OCI-LY3 (cell line): ENCODE results near the gene BIRC7.

Source experiments
- H2AFZ ChIP-seq: fragments of 200-600, 300-600 bp; shearing (Covaris generic); 2 replicates; pipeline ENCODE4 v1.6.0; 2014; ENCODE audit warnings: antibody characterized with exemption, low read depth, low read length
- H3K27ac ChIP-seq: fragments of 200-600, 300-600 bp; sonication (generic); 2 replicates; pipeline ENCODE4 v1.5.1; 2014; ENCODE audit warnings: mild to moderate bottlenecking, low read length, moderate library complexity, mixed read lengths
- H3K27me3 ChIP-seq: fragments of 200-600, 300-600 bp; sonication (generic); 2 replicates; pipeline ENCODE4 v1.6.1; 2014; ENCODE audit warnings: low read depth, low read length, mixed read lengths
- H3K36me3 ChIP-seq: fragments of 200-600, 300-600 bp; sonication (generic); replicated peaks from 2 replicates; pipeline ENCODE3; 2014; ENCODE audit warnings: low read depth, low read length, mixed read lengths
- H3K4me1 ChIP-seq: fragments of 300-600, 200-600 bp; sonication (generic); 2 replicates; pipeline ENCODE4 v1.6.1; 2014; ENCODE audit warnings: low read length, mixed read lengths
- H3K4me2 ChIP-seq: fragments of 200-600, 300-600 bp; sonication (generic); 2 replicates; pipeline ENCODE4 v1.6.1; 2014; ENCODE audit warnings: low read length, mixed read lengths
- H3K4me3 ChIP-seq: fragments of 300-600, 200-600 bp; sonication (generic); 2 replicates; pipeline ENCODE4 v1.5.1; 2014; ENCODE audit warnings: antibody characterized with exemption, mild to moderate bottlenecking, low read length, moderate library complexity
- H3K79me2 ChIP-seq: fragments of 300-600, 200-600 bp; shearing (Covaris generic); 2 replicates; pipeline ENCODE4 v1.6.1; 2014; ENCODE audit warnings: mild to moderate bottlenecking, low read length, mixed read lengths
- H3K9ac ChIP-seq: fragments of 300-600, 200-600 bp; shearing (Covaris generic); 2 replicates; pipeline ENCODE4 v1.6.0; 2014; ENCODE audit warnings: mild to moderate bottlenecking, low read length, moderate library complexity
- H3K9me3 ChIP-seq: fragments of 200-600, 300-600 bp; shearing (Covaris generic); 2 replicates; pipeline ENCODE4 v1.6.1; 2014; ENCODE audit warnings: low read length, mixed read lengths; ENCODE audit not compliant: insufficient read depth
- H4K20me1 ChIP-seq: fragments of 200-600, 300-600 bp; sonication (generic); 2 replicates; pipeline ENCODE4 v1.6.1; 2016; ENCODE audit warnings: low read length, mixed read lengths; ENCODE audit not compliant: insufficient read depth
- EZH2phosphoT487 ChIP-seq: fragments of 200-600 bp; shearing (Covaris generic); IDR thresholded peaks from 2 replicates; pipeline ENCODE4 v1.6.1; 2018; ENCODE audit warnings: antibody characterized with exemption, mixed run types, low read depth
- TF ChIP-seq, protein P1 (sequence below): fragments of 200-600, 300-600 bp; sonication (generic); IDR thresholded peaks from 2 replicates; pipeline ENCODE4 v1.5.1; 2014; ENCODE audit warnings: antibody characterized with exemption, low read length, low read depth

BIRC7 gene

DNA sequence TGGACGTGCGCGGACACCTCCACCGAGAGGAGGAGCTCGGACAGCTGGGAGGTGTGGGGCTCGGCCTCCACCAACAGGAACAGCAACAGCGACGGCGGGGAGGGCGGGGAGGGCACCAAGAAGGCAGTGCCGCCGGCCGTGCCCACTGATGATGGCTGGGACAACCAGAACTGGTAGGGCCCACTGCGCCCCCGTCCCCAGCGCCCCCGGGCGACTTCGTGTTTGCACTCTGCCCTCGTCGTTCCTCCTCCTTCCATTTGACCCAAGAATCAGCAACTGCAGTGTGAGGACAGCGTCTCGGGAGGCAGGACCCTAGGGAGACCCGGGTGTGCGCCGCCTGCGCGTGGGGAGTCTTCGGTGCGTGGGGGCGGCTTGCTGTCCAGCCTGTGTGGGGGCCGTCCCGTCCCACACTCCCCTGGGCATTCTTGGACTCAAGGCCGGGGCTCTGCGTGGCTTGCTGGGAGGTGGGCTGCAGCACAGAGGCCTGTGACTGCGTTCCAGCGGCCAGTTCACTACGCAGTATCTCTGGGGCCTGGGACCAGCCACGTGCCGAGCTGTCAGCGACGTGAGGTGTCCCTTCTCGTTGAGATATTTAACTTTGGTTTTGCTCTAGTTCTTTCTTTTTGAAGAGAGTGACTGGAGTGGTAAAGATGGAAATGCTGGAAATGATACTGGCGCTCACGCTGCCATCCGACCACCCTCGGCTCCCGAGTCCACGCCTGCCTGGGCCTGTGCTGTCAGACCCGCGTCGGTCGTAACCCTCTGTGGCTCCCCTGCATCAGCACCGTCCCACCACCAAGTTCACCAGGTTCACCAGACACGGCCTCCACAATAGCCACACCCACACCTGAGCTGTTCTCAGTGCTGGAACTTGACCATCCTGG is 52.2 kb downstream of the BIRC7 start:
- Histone ChIP-seq H2AFZ (no peak overlapping the region), H3K4me1 (no peaks in the 10 kb centered on the region), H3K27me3 (no peaks in the 10 kb centered on the region), H3K79me2 (no peaks in the 10 kb centered on the region), H3K9me3 (no peaks in the 10 kb centered on the region), H3K4me2 (no peak overlapping the region), H4K20me1 (no peaks in the 10 kb centered on the region), H3K36me3 (peaks cover 9% of the 10 kb centered on the region), H3K9ac (no peak overlapping the region), H3K4me3 (no peak overlapping the region), H3K27ac (no peak overlapping the region)
- TF ChIP-seq, protein P1, sequence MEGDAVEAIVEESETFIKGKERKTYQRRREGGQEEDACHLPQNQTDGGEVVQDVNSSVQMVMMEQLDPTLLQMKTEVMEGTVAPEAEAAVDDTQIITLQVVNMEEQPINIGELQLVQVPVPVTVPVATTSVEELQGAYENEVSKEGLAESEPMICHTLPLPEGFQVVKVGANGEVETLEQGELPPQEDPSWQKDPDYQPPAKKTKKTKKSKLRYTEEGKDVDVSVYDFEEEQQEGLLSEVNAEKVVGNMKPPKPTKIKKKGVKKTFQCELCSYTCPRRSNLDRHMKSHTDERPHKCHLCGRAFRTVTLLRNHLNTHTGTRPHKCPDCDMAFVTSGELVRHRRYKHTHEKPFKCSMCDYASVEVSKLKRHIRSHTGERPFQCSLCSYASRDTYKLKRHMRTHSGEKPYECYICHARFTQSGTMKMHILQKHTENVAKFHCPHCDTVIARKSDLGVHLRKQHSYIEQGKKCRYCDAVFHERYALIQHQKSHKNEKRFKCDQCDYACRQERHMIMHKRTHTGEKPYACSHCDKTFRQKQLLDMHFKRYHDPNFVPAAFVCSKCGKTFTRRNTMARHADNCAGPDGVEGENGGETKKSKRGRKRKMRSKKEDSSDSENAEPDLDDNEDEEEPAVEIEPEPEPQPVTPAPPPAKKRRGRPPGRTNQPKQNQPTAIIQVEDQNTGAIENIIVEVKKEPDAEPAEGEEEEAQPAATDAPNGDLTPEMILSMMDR = no peak
- TF ChIP-seq EZH2phosphoT487 = no peak

DNA sequence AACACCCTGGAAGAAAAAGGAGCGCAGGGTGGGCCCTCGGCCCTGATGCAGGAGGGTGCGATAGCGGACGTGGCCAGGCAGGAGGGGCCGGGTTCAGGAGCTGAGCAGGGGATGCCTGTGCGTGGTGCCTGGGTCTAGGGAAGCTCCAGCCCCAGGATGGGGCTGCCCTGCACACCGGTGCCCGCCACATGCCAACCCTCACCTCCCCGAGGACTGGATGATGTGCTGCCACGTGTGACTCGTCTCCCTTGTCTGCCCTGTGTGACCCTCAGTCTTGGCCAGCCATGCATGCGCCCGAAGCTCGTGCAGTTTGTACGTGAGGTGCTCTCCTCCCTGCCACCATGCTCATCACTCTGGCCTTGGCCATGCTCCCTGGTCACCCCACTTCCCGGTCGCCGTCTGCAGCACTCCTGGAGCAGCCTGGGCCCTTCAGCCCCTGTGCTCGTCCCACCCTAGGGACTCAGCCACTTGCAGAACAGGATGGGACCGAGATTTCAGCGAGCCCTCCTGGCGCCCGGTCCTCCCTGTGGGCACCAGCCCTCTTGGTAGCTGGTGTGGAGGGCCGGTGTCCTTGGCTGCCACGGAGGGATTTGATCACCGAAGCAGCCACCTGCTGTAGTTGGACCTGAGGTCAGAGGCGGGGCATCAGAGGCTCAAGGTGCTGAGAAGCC is 53.0 kb downstream of the BIRC7 start:
- H3K27ac ChIP-seq = no peak overlapping the region
- no peaks in the 10 kb centered on the region for H3K9me3 ChIP-seq
- H3K4me2 ChIP-seq = no peak overlapping the region
- H3K4me1 ChIP-seq = no peaks in the 10 kb centered on the region
- no peaks in the 10 kb centered on the region for H3K27me3 ChIP-seq
- TF ChIP-seq EZH2phosphoT487 = no peak
- TF ChIP-seq, protein P1 = no peak
- no peak overlapping the region for H2AFZ ChIP-seq
- no peaks in the 10 kb centered on the region for H3K79me2 ChIP-seq
- peaks cover 9% of the 10 kb centered on the region for H3K36me3 ChIP-seq
- H3K9ac ChIP-seq = no peak overlapping the region
- no peaks in the 10 kb centered on the region for H4K20me1 ChIP-seq
- H3K4me3 ChIP-seq = no peak overlapping the region

DNA sequence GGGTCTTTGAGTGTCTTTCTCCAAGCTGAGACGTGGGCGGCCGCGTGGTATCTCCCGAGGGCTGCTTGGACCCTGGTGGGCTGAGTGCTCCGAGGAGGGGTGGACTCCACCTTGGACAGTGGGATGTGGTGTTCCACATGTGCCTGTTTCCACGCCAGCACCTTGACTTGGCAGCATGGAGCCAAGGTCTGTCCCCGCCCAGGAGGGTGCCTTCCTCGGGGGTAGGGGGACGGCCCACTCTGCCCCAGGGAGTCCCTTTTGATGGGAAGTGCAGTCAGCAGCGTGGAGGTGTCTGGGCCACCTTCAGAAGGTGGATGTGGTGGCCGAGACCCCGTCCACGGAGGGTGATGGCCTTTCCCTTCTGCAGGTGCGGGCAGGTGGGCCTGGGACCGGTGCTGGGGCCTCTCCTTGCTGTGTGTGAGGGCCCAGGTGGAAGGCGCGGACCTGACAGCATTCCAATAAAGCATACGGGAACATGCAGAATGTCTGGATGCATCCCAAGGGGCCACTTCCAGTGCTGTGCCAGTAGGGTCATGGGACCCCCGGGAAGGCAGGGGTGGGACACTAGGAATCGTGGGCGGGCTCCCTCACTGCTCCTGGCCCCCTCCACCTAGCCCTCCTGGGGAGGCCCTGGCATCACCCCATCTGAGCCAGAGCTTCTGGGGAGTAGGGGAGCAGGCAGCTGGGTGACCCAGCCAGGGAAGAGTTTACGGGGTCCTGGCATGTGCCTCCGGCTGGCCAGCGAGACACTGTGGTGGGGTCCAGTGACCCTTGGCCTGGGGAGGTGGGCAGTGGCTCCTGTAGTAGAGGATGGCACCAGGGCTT is 53.8 kb downstream of the BIRC7 start:
- no peak for TF ChIP-seq EZH2phosphoT487
- H3K4me3 ChIP-seq = no peak overlapping the region
- no peak overlapping the region for H3K27ac ChIP-seq
- H3K4me2 ChIP-seq = no peak overlapping the region
- no peaks in the 10 kb centered on the region for H4K20me1 ChIP-seq
- no peaks in the 10 kb centered on the region for H3K27me3 ChIP-seq
- no peaks in the 10 kb centered on the region for H3K9me3 ChIP-seq
- peaks cover 9% of the 10 kb centered on the region for H3K36me3 ChIP-seq
- no peak overlapping the region for H3K9ac ChIP-seq
- H3K79me2 ChIP-seq = no peaks in the 10 kb centered on the region
- no peaks in the 10 kb centered on the region for H3K4me1 ChIP-seq
- H2AFZ ChIP-seq = no peak overlapping the region
